HG02678 (cell line): ENCODE measurements around the gene JMJD4.

Experiments used
- ATAC-seq: cut with Tn5 transposase; IDR thresholded peaks from one replicate; pipeline ENCODE4 v1.9.1; 2021; ENCODE audit warnings: mild to moderate bottlenecking, moderate library complexity; ENCODE audit not compliant: unreplicated experiment

The JMJD4 gene

GRCh38 chr1:227753999-227754711 lies 19.1 kb upstream of the JMJD4 start:
- no peak for ATAC-seq

- ATAC-seq: no peak
Measured at GRCh38 chr1:227749916-227750710, 15.0 kb upstream of the JMJD4 start.

DNA sequence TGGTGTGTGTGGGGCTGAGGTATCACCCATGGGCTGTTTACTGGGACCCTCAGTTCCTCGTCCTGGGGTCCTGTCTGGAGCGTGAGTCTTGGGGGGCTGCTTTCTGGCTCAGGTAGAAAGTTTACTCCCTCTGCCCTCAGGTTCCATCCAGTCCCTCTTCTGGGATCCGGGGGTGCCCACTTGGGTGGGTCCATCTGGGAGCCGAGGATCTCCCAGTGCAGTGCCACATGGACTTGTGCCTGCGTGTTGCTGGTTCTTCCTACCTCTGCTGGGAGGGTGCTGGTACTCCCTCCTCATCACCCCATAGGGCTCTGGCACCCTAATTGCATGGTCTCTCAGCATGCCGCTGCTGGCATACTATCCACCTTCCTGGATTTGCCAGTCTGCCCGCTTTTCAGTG lies 14.1 kb upstream of the JMJD4 start:
- ATAC-seq: no peak

DNA sequence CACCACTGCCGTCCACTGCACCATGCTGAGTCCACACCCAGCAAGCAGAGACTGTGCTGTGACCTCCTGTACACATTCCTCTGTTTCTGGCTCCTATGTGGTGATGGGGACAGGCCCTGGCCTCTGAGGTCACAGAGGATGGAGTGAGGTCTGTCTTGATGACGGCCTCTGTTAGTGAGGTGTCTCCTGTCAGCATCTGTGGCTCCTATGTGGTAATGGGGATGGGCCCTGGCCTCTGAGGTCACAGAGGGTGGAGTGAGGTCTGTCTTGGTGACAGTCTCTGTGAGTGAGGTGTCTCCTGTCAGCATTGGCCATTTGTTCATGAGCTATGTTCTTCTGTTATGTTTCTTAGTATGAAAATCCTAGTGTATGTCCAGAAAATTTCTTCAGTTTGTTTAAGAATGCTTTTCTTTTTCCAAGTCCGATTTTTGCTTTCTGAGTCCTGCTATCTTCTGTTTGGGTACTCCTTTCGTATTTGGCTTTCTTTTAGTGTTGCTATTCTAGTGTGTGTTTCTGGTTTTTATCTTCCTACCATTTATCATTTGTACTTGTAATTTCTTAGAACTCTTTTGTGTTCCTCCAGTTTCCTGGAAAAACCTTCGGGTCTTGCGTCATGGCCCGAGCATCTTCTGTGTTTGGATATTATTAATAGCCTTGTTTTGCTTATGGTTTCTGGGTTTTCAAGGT lies 13.5 kb upstream of the JMJD4 start:
- ATAC-seq: no peak

- ATAC-seq: no peak
Measured at GRCh38 chr1:227747948-227748495, 12.9 kb upstream of the JMJD4 start.

DNA sequence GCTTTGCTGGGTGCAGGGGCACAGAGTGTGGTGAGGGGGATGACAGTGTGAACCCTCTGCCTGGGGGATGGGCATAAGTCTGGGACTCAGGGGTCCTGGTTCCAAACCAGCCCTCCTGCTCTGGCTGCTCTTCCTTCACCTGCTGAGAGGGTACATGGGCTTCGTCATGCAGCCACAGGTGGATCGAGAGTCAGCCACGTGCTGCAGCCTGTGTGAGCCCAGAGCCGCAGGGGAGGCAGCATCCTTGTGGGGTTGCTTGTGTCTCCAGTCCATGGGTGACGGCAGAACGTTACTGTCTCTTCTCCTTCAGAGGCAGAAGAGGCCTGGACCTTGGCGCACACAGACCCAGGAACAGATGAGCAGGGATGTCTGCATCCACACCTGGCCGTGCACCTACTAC lies 12.3 kb upstream of the JMJD4 start:
- ATAC-seq: no peak

DNA sequence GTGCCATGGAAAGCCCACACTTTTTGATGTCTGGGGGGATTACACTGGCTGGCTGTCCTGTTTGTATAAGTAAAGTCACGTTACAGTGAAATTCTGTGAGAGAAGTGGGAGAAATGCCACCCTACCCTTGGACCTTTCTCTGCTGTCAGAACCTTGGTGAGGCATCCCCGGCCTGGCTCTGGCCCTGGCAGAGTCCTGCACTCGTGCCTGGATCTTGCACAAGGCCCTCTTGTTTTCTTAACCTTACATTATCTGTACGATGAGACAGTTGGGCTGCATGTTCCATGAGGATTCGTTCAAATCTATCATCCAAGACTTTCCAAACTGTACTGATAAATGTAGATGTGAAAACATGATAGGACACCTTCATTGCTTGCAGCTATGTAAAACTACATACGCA lies 11.6 kb upstream of the JMJD4 start:
- no peak for ATAC-seq

DNA sequence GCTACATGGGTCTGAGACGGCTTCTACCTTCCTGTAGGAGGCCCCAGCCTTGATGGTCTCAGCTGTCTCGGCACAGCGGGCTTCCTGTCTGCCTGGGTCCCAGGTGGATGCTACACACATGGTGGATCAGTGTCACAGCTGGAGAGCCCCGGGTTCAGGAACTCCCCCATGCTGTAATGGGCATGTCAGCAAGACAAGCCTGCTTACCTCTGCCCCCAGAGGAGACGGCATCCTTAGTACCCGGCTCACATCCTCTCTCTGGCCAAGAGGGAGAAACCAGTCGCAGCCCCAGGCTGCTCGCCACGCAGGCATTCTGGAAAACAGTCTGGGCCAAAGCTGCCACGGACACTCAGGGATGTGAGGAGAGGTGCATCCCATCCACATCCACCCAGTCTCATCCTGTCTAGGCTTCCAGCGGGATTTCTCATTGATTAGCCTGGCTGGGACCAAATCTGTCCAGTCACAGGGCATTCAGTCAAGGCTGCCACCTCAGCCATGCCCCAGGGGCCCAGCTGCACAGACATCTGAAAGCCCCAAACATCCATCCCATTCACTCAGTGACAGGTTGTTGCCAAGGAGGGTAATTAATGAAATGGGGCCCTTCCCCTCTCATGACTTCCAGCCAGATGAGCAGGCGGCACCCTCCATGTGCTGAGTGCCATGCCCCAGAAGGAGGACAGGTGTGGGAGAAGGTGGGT lies 10.6 kb upstream of the JMJD4 start:
- ATAC-seq: no peak

DNA sequence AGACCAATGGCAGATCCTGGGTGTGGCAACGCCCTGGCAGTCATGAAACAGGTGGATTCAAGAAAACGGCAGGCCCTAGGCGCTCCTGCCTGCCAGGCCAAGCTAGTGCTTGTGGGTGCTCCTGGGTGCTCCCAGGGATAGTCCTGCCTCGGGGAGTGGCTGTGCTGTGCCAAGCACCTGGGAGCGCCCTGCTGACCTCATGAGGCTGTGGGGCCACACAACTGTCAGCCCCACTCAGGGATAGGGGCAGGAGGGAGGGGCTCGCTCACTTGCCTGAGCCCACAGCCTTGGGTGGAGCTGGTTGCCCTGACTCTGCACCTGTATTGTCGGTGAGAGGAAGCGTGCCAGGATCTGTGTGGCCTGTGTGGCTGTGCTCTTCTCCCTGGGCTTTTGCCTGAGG lies 9.6 kb upstream of the JMJD4 start:
- no peak for ATAC-seq

- no peak for ATAC-seq
Measured at GRCh38 chr1:227742738-227743715, 7.9 kb upstream of the JMJD4 start.

DNA sequence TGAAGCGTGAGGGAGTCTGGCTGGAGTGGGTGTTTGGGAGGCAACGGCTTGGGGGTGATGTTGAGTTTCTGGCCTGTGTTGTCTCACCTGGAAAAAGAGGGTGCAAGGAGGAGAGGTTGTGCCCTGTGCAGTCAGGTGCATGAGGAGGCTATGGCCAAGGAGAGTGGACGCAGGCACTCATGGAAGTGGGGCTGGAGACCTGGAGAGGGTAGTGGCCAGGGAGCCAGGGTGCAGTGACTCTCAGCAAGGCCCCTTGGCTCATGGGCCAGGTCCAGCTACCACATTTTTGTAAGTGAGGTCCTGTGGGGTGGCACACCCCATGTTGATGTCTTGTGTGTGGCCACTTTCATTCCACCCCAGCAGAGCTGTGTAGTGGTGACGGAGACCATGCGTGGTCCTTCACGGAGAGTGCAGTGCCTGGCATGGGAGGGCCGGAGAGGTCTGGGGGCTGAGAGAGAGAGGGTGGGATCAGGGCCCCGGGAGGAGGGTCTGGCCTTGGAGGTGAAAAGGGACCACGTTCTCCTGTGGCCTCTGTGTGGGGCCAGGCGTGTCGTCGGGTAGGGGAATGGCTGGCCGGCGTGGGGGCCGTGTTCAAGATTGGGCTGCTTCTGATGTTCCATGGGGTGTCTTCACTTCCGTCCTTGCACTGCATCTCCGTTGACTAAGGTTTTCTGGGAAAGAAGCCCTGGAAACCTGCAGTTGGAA lies 6.2 kb upstream of the JMJD4 start:
- no peak for ATAC-seq

- no peak for ATAC-seq
Measured at GRCh38 chr1:227740401-227740960, 5.4 kb upstream of the JMJD4 start.

- no peak for ATAC-seq
Measured at GRCh38 chr1:227739636-227740035, 4.5 kb upstream of the JMJD4 start.

DNA sequence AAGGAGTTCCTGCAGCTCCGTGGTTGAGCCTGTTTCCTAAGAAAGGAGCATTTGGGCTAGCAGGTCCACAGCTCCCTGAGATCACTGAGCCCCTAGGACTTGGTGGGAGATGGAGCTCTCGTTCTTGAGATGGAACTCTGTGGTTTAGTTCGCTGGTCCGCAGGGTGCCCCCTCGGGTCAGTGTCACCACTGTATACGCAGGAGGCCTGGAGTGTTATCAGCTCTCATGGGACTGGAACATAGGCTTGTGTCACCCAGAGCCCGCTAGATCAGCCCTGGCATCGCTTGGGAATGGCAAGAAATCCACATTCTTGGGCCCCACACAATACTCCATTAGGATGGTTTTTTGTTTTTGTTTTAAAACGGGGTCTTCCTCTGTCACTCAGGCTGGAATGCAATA lies 3.7 kb upstream of the JMJD4 start:
- ATAC-seq: no peak

DNA sequence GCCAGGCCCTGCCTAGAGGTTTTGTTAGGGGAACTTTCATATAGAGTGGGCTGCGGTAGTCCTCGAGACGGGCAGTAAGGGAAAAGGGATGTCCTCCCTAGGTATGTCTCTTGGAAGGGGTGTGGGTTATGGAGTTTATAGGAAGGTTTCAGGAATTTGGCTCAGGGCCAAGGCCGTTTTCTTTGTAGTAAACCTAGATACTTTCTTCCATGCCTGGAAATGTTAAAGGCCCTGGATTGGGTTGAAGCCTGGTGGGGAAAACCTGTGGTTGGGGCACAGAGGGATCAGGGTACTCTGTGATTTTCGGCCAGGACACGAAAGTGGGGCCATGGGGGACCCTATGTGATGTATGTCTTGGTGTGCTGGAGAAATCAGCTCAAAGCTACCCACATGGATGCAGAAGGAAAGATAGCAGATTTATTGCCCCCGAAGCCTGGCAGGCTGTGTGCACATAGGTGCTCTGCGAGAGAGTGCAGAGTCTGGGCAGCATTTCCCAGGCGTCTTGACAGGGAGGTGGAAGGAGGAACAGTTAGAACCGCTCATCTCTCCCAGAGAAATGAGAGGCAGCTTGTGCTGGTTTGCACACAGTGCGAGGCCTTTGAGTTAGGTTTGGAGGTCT lies 1.8 kb upstream of the JMJD4 start:
- no peak for ATAC-seq

DNA sequence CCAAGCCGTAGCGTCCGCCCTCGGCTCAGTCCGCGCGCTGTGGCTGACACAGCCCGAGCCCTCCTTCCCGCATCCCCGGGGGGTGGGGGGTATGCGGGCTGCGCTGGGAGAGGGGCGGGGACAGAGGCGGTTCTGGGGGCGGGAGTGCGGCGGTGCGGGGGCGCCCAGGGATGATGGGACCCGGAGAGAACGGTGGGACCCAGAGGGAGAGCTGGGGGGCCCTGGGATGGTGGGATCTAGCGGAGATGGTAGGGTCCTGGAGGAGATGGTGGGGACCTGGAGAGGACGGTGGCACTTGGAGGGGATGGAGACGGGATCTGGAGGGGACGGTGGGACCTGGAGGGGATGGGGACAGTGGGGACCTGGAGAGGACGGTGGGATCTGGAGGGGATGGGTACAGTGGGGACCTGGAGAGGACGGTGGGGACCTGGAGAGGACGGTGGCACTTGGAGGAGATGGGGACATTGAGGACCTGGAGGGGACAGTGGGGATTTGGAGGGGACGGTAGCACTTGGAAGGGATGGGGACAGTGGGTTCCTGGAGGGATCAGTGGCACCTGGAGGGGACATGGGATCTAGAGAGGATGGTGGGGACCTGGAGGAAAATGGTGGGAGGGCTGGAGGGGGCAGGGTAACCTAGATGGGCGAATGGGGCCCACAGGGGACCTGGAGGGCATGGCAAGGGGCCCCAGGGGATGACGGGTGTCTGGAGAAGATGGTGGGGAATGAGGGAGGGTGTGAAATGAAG lies 610 bp upstream of the JMJD4 start:
- no peak for ATAC-seq

GRCh38 chr1:227734546-227734855 lies 601 bp downstream of the JMJD4 start:
- ATAC-seq: no peak
